C4-2B (cell line): ENCODE results near the gene FKBP6.

Source experiments
- CTCF ChIP-seq: fragments of 450-650 bp; conservative IDR thresholded peaks from 2 replicates; pipeline ENCODE4 v1.5.1; 2017; ENCODE audit warnings: mild to moderate bottlenecking
- ZFX ChIP-seq: fragments of 450-650 bp; IDR thresholded peaks from 2 replicates; pipeline ENCODE4 v1.6.1; 2017

- no peak for TF ChIP-seq CTCF
- TF ChIP-seq ZFX, result no peak
Observed at GRCh38 chr7:73354821-73355220, 26.9 kb downstream of the FKBP6 start.
